Body of pancreas (tissue), 4 donors: ENCODE results near the gene GNB1L. TPM values are rescaled to one million over a fixed set of nuclear protein-coding genes. Genes with fewer than 3 reads are reported as not detected.

Source experiments
- ATAC-seq: fragments of 150-250 bp; one replicate; pipeline ENCODE4 v1.9.1; 2016
- DNase-seq, 4 donors: peaks; one replicate each; pipeline ENCODE4 v3.0.0-alpha.2; 2019
- H3K27ac ChIP-seq, 4 donors: fragments of 200-600 bp; sonication (generic); 1 replicate in 3 of 4; 2 replicates in 1 of 4; pipeline versions ENCODE4 v1.5.1 to v1.6.1; 2016 to 2019; ENCODE audit warnings: mild to moderate bottlenecking in 1 of 4, mixed read lengths in 1 of 4, moderate library complexity in 1 of 4
- H3K27me3 ChIP-seq, 2 donors: fragments of 200-600 bp; sonication (generic); one replicate each; pipeline ENCODE4 v1.6.0; 2016; ENCODE audit warnings: mild to moderate bottlenecking in 1 of 2
- H3K36me3 ChIP-seq, 2 donors: fragments of 200-600 bp; sonication (generic); replicated peaks in 1 of 2; 2 replicates each; pipeline ENCODE4 v1.5.1; 2016; ENCODE audit warnings: low read depth in 2 of 2; ENCODE audit not compliant: insufficient read depth in 1 of 2
- H3K4me1 ChIP-seq: fragments of 200-600 bp; sonication (generic); one replicate; pipeline ENCODE4 v1.6.0; 2016
- H3K4me3 ChIP-seq, 2 donors: fragments of 200-600 bp; sonication (generic); 1 replicate in 1 of 2; 2 replicates in 1 of 2; pipeline ENCODE4 v1.5.1; 2016 to 2019
- H3K9me3 ChIP-seq, 3 donors: fragments of 200-600 bp; sonication (generic); 1 replicate in 2 of 3; 2 replicates in 1 of 3; pipeline ENCODE4 v1.5.1; 2016
- POLR2A ChIP-seq, 3 donors: fragments of 450-650 bp; IDR thresholded peaks; one replicate each; pipeline ENCODE4 v1.6.1; 2016; ENCODE audit warnings: antibody characterized with exemption in 3 of 3, mild to moderate bottlenecking in 2 of 3
- WGBS, 2 donors: methylation state at CpG; one replicate each; pipeline ENCODE4 v1.1.5; 2017; 5-methylcytosine and 5-hydroxymethylcytosine counted together
- intact Hi-C: fragments of 100-400 bp; cut with DNase I; formaldehyde crosslinking; loops from one replicate; pipeline ENCODE4 v1.15.1; 2023
- total RNA-seq, 2 donors: library from RNA; depleted of rRNA; stranded (reverse); fragments of >200 nt; gene quantifications; one replicate each; pipeline ENCODE4 v1.1.0, GENCODE V29; 2016
- TF ChIP-seq, protein P1 (sequence below), 7 experiments: fragments of 450-650 bp in 4 of 7; fragments of 200-600 bp in 3 of 7; sonication (generic) in 3 of 7; IDR thresholded peaks; one replicate each; pipeline ENCODE4 v1.5.1; 2016 to 2019; ENCODE audit warnings: antibody characterized with exemption in 7 of 7

The GNB1L gene
- total RNA-seq, 2 donors from 2014 or later = 1.3 to 3.3 TPM

DNA sequence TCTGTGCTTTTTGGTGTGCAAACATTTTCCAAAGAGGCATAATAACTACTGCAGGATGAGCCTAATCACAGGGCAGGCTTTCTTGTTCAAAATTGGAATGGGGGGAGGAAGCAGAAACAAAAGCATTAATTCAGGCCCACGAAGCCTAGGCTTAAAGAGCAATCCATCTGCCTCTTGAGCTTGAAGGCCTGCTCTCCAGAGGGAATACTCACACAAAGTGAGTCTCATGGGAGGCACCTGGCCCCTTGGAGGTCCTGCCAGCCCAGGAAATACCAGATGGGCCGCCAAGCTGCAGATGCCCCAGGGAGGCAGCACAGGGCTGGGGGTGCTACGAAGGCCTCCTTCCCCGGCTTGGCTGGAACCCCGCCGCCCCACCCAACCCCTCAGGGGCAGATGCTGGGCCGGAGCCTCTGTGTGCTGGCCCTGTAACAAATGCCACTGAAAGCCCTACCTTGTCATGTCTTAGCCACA lies 47.6 kb upstream of the GNB1L start:
- intact Hi-C loops = no loop called here
- ATAC-seq (no peak), DNase-seq (no peak)
- Histone ChIP-seq H3K4me1 (no peaks in the 10 kb centered on the region), H3K4me3 (no peak overlapping the region), H3K36me3 (no peaks in the 10 kb centered on the region), H3K9me3 (no peaks in the 10 kb centered on the region), H3K27me3 (no peaks in the 10 kb centered on the region), H3K27ac (no peak overlapping the region)
- TF ChIP-seq POLR2A (IDR thresholded peaks at IDR 0.05) = no peak
- TF ChIP-seq, protein P1, sequence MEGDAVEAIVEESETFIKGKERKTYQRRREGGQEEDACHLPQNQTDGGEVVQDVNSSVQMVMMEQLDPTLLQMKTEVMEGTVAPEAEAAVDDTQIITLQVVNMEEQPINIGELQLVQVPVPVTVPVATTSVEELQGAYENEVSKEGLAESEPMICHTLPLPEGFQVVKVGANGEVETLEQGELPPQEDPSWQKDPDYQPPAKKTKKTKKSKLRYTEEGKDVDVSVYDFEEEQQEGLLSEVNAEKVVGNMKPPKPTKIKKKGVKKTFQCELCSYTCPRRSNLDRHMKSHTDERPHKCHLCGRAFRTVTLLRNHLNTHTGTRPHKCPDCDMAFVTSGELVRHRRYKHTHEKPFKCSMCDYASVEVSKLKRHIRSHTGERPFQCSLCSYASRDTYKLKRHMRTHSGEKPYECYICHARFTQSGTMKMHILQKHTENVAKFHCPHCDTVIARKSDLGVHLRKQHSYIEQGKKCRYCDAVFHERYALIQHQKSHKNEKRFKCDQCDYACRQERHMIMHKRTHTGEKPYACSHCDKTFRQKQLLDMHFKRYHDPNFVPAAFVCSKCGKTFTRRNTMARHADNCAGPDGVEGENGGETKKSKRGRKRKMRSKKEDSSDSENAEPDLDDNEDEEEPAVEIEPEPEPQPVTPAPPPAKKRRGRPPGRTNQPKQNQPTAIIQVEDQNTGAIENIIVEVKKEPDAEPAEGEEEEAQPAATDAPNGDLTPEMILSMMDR (IDR thresholded peaks at IDR 0.05) = no peak
- 89 to 92% methylated on average over 3 to 7 of the region's 7 CpGs for WGBS, 2 donors

DNA sequence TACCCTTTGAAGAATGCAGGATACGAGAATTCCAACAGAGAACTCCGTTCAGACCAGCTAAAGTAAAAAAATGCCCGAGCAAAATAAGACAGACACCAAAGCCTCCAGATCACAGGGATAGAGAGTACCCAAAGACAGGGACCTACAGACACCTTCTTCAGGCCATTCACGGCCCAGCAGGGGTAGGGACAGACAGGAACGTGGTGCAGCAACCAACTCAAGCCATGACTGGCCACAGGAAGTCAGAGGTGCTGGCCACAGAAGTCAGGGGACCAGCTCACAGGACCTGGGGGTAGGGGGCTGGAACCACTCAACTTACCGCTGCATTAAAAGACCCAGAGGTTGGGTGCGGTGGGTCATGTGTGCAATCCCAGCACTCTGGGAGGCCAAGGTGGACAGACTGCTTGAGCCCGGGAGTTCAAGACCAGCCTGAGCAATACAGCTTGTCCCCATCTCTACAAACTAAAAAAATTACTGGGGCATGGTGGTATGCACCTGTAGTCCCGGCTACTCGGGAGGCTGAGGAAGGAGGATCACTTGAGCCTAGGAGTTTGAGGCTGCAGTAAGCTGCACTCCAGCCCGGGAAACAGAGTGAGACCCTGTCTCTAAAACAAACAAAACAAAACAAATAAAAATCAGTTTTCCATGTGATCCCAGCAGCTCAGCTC lies 47.0 kb upstream of the GNB1L start:
- DNase-seq = no peak
- Histone ChIP-seq H3K4me3 (no peak overlapping the region), H3K27me3 (no peaks in the 10 kb centered on the region), H3K4me1 (no peaks in the 10 kb centered on the region), H3K9me3 (no peaks in the 10 kb centered on the region), H3K27ac (no peak overlapping the region), H3K36me3 (no peaks in the 10 kb centered on the region)
- WGBS, 2 donors = 75 to 84% methylated on average over 8 to 11 of the region's 11 CpGs
- intact Hi-C loops = no loop called here
- no peak for TF ChIP-seq POLR2A (IDR thresholded peaks at IDR 0.05)
- TF ChIP-seq, protein P1 (IDR thresholded peaks at IDR 0.05) = no peak
- ATAC-seq = no peak

DNA sequence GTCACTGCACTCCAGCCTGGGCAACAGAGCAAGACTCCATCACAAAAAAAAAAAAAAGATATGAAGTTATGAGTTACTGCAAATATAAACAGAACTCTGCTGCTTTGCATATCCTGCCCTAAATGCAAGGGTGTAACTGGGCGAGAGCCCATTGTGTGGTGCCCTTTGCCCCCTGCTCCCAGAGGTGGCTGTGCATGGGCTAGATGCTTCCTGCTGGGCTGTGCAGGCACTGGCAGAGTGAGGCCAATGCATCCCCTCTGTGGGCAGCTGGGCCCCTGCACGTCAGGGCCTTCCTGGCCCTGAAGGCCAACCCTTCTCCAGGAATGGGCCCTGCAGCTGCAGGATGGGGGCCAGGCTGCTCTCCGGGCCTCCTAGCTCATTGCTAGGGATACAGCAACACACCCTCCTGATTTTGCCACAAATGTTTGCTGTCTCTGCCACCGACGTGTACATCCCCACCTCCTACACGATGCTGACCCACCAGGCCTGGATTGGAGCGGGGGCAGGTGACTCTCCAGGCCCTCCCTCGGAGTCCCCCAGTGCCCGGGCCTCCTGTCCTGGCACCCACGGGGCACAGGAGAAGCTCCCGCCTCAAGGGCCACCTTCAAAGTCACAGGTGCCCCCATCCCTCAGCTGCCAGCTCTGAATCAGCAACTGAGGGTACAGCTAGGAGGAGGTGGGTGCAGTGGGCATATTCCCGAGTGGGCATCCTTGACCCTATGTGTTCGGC lies 46.2 kb upstream of the GNB1L start:
- DNase-seq (no peak), ATAC-seq (no peak)
- H3K27me3 ChIP-seq = no peaks in the 10 kb centered on the region
- TF ChIP-seq POLR2A (IDR thresholded peaks at IDR 0.05) = no peak
- TF ChIP-seq, protein P1 (IDR thresholded peaks at IDR 0.05) = no peak
- H3K9me3 ChIP-seq = no peaks in the 10 kb centered on the region
- no peaks in the 10 kb centered on the region for H3K36me3 ChIP-seq
- intact Hi-C loops = no loop called here
- WGBS, 2 donors = 89 to 90% methylated on average over 10 to 13 of the region's 13 CpGs
- no peak overlapping the region for H3K4me3 ChIP-seq
- H3K27ac ChIP-seq = no peak overlapping the region
- no peaks in the 10 kb centered on the region for H3K4me1 ChIP-seq

DNA sequence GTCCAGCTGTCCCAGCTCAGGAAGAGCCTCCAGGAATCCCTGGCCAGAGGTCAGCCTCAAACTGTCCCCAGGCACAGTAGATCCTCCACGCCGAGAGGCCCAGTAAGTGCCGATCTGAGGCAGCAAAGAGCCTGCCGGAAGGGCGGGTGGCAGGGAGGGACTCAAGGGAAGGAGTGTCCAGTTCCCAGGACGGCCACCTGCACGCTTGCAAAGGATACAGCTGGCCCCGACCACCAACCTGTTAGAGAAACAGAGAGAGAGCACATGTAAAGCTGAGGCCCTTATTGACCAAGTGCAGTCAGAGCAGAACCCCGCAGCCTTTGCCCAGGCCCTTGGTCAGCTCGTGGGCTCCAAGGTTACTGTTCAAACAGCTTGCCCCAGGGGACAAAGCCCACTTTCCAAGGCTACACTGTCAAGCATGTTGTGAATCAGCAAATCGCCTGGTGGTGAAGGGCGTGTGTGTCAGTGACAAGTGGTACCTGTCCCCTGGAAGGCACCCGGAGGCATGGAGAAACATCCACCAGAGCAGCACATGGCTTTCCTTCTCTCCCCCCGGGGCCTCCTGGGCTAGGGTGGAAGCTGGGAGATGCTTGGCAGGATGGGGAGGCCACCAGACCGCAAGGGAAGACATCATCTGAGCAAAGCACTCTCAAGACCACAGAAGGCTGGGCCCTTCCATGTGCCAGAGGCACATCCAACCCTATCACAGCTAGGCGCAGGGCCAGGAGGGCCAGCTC lies 44.3 kb upstream of the GNB1L start:
- ATAC-seq (no peak), DNase-seq (no peak)
- H3K36me3 ChIP-seq = peaks cover 0 to 1% of the 10 kb centered on the region in 2 donors
- intact Hi-C loops = no loop called here
- no peak for TF ChIP-seq POLR2A (IDR thresholded peaks at IDR 0.05)
- TF ChIP-seq, protein P1 (IDR thresholded peaks at IDR 0.05) = no peak
- no peaks in the 10 kb centered on the region for H3K9me3 ChIP-seq
- no peak overlapping the region for H3K27ac ChIP-seq
- H3K27me3 ChIP-seq = no peaks in the 10 kb centered on the region
- H3K4me3 ChIP-seq = no peak overlapping the region
- no peaks in the 10 kb centered on the region for H3K4me1 ChIP-seq
- WGBS, 2 donors = 88 to 94% methylated on average over 14 to 16 of the region's 16 CpGs
